ENCODE results near the gene BRINP2.

BRINP2 gene

DNA sequence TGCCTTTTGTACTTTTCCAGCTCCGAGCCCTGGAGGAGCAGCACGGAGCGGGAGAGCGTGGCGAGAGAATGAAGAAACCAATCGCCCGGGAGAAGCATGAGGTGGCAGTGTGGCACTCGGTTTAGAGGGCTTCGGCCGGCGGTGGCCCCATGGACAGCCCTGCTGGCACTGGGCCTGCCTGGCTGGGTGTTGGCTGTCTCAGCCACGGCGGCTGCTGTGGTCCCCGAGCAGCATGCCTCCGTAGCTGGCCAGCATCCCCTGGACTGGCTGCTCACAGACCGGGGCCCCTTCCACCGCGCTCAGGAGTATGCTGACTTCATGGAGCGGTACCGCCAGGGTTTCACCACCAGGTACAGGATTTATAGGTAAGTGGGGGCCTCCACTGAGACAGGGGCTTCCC, 59.0 kb downstream of the BRINP2 start:
- no peak for DNase-seq (ENCODE audit: low read depth in 1 of 2, low spot score in 1 of 2)
- H3K27me3 ChIP-seq (ENCODE audit: insufficient read depth, poor library complexity, severe bottlenecking): no peaks in the 10 kb centered on the region
- TF ChIP-seq, protein P1, sequence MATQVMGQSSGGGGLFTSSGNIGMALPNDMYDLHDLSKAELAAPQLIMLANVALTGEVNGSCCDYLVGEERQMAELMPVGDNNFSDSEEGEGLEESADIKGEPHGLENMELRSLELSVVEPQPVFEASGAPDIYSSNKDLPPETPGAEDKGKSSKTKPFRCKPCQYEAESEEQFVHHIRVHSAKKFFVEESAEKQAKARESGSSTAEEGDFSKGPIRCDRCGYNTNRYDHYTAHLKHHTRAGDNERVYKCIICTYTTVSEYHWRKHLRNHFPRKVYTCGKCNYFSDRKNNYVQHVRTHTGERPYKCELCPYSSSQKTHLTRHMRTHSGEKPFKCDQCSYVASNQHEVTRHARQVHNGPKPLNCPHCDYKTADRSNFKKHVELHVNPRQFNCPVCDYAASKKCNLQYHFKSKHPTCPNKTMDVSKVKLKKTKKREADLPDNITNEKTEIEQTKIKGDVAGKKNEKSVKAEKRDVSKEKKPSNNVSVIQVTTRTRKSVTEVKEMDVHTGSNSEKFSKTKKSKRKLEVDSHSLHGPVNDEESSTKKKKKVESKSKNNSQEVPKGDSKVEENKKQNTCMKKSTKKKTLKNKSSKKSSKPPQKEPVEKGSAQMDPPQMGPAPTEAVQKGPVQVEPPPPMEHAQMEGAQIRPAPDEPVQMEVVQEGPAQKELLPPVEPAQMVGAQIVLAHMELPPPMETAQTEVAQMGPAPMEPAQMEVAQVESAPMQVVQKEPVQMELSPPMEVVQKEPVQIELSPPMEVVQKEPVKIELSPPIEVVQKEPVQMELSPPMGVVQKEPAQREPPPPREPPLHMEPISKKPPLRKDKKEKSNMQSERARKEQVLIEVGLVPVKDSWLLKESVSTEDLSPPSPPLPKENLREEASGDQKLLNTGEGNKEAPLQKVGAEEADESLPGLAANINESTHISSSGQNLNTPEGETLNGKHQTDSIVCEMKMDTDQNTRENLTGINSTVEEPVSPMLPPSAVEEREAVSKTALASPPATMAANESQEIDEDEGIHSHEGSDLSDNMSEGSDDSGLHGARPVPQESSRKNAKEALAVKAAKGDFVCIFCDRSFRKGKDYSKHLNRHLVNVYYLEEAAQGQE (IDR thresholded peaks at IDR 0.05; ENCODE audit: insufficient replicate concordance, low read depth): no peak
- TF ChIP-seq GABPA (IDR thresholded peaks at IDR 0.05; ENCODE audit: low read depth) (no peak), SPI1 (IDR thresholded peaks at IDR 0.05; ENCODE audit: borderline replicate concordance, low read depth) (no peak), POLR2AphosphoS5 (IDR thresholded peaks at IDR 0.05; ENCODE audit: low read depth) (no peak)
- TF ChIP-seq, protein P2, sequence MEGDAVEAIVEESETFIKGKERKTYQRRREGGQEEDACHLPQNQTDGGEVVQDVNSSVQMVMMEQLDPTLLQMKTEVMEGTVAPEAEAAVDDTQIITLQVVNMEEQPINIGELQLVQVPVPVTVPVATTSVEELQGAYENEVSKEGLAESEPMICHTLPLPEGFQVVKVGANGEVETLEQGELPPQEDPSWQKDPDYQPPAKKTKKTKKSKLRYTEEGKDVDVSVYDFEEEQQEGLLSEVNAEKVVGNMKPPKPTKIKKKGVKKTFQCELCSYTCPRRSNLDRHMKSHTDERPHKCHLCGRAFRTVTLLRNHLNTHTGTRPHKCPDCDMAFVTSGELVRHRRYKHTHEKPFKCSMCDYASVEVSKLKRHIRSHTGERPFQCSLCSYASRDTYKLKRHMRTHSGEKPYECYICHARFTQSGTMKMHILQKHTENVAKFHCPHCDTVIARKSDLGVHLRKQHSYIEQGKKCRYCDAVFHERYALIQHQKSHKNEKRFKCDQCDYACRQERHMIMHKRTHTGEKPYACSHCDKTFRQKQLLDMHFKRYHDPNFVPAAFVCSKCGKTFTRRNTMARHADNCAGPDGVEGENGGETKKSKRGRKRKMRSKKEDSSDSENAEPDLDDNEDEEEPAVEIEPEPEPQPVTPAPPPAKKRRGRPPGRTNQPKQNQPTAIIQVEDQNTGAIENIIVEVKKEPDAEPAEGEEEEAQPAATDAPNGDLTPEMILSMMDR (IDR thresholded peaks at IDR 0.05; ENCODE audit: insufficient read depth, low read length): no peak
- no peak overlapping the region for H3K27ac ChIP-seq (replicated peaks)
- no peak overlapping the region for H3K4me3 ChIP-seq (replicated peaks; ENCODE audit: insufficient read depth, low read length)

GRCh38 chr1:177230228-177231016, 59.7 kb downstream of the BRINP2 start:
- no peak overlapping the region for H3K4me3 ChIP-seq (replicated peaks; ENCODE audit: insufficient read depth, low read length)
- no peak for TF ChIP-seq GABPA (IDR thresholded peaks at IDR 0.05; ENCODE audit: low read depth)
- TF ChIP-seq, protein P1 (IDR thresholded peaks at IDR 0.05; ENCODE audit: insufficient replicate concordance, low read depth): no peak
- no peak for TF ChIP-seq POLR2AphosphoS5 (IDR thresholded peaks at IDR 0.05; ENCODE audit: low read depth)
- no peak for TF ChIP-seq SPI1 (IDR thresholded peaks at IDR 0.05; ENCODE audit: borderline replicate concordance, low read depth)
- TF ChIP-seq, protein P2 (IDR thresholded peaks at IDR 0.05; ENCODE audit: insufficient read depth, low read length): no peak
- no peak overlapping the region for H3K27ac ChIP-seq (replicated peaks)
- no peaks in the 10 kb centered on the region for H3K27me3 ChIP-seq (ENCODE audit: insufficient read depth, poor library complexity, severe bottlenecking)
- DNase-seq (ENCODE audit: low read depth in 1 of 2, low spot score in 1 of 2): no peak

- TF ChIP-seq GABPA (IDR thresholded peaks at IDR 0.05; ENCODE audit: low read depth): no peak
- TF ChIP-seq, protein P2 (IDR thresholded peaks at IDR 0.05; ENCODE audit: insufficient read depth, low read length): no peak
- TF ChIP-seq, protein P1 (IDR thresholded peaks at IDR 0.05; ENCODE audit: insufficient replicate concordance, low read depth): no peak
- no peak for TF ChIP-seq SPI1 (IDR thresholded peaks at IDR 0.05; ENCODE audit: borderline replicate concordance, low read depth)
- TF ChIP-seq POLR2AphosphoS5 (IDR thresholded peaks at IDR 0.05; ENCODE audit: low read depth): no peak
- Histone ChIP-seq H3K27me3 (ENCODE audit: insufficient read depth, poor library complexity, severe bottlenecking) (no peaks in the 10 kb centered on the region), H3K27ac (replicated peaks) (no peak overlapping the region), H3K4me3 (replicated peaks; ENCODE audit: insufficient read depth, low read length) (no peak overlapping the region)
- no peak for DNase-seq (ENCODE audit: low read depth in 1 of 2, low spot score in 1 of 2)
Observed at GRCh38 chr1:177235350-177235749, 64.6 kb downstream of the BRINP2 start.

All from HL-60 (cell line).